Bronchial epithelial cell (primary cell): ENCODE data around the gene JPT1. TPM values are rescaled to one million over a fixed set of nuclear protein-coding genes. Genes with fewer than 3 reads are reported as not detected.
A peak's percentile ranks its signal among the peaks of the same experiment; 100 is the strongest.

Experiments
- DNase-seq: peaks from one replicate; pipeline ENCODE4 v3.0.0-alpha.2; 2010; ENCODE audit warnings: low read depth
- FAIRE-seq: peaks from 2 replicates; lab custom pipeline; 2011; peaks lifted over from hg19 to GRCh38; lab: Jason Lieb, UNC
- H3K27me3 ChIP-seq: 2 replicates; pipeline ENCODE4 v1.5.1; 2011; ENCODE audit warnings: low read length; ENCODE audit not compliant: control insufficient read depth, insufficient read depth
- H3K36me3 ChIP-seq: 2 replicates; pipeline ENCODE4 v1.5.1; 2011; ENCODE audit warnings: low read length; ENCODE audit not compliant: control insufficient read depth, insufficient read depth
- H3K4me3 ChIP-seq: 2 replicates; pipeline ENCODE4 v1.5.1; 2011; ENCODE audit warnings: mild to moderate bottlenecking, low read depth, low read length, control low read depth
- CTCF ChIP-seq: IDR thresholded peaks from 2 replicates; pipeline ENCODE4 v1.5.1; 2011; ENCODE audit warnings: mild to moderate bottlenecking, moderate library complexity, low read length, control low read depth, inconsistent platforms; ENCODE audit not compliant: insufficient read depth, severe bottlenecking
- total RNA-seq: library from RNA; depleted of rRNA; stranded (reverse); fragments of >200 nt; gene quantifications from 2 replicates; pipeline ENCODE4 v1.2.1, GENCODE V29; 2014

The JPT1 gene
- total RNA-seq, 1 donor from 2014 or later = 188 TPM

DNA sequence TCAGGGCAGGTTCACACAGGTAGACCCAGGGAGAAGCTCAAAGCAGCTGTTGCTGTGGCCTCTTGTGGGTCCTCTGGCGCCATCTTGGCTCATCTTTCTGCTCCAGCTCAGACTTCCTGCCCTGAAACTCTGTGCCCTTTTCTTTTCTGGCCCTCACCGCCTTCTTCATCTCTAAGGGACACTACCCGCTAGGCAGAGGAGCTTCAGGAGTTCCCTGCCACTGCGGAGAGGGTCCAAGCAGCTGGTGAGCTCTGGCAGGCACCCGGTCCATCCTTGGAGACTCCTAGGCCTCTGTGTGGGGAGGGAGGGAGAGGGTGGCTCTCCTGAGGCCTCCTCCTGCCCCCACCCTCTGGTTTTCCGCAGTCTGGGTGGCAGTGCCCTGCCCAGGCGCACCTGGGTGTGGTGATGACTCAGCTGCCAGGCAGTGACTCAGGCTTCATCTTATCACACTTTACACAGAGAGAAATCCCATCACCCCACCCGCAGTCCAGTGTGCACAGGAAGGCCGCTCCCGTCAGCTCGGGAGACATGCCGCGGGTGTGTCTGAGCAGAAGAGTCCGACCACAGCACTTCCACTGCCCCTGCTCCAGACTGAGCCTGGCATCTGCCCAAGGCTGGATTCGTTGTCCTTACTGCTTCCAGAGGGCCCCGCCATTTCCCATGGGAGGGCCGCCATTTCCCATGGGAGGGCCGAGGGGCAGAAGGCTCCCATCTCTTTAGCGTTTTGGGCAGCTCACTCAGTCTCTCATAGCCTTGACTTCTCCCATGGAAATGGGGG, 30.1 kb downstream of the JPT1 start:
- Histone ChIP-seq H3K27me3 (no peaks in the 10 kb centered on the region), H3K36me3 (no peaks in the 10 kb centered on the region), H3K4me3 (no peak overlapping the region)
- DNase-seq = peak; percentile 97
- TF ChIP-seq CTCF = no peak
- FAIRE-seq = peak; percentile 68

DNA sequence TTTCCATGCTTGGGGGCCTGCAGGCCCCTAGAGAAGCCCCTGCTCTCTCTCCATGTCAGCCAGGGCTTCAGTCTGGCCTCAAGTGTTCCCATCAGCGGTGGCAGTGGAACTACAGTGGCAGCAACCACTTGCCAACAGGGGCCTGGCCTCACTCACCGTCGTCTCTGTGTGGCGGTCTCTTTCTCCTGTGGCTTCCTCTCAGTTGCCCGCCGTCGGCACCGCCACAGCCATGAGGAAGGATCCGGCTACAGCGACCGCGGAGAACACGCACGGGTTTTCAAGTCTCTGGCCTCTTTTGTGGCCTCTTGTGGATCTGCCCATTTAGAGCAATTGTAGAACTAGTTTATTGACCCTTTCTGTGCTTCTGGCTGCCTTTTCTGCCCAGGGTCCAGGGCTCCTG, 36.0 kb downstream of the JPT1 start:
- FAIRE-seq (no peak), DNase-seq (no peak)
- Histone ChIP-seq H3K4me3 (no peak overlapping the region), H3K36me3 (no peaks in the 10 kb centered on the region), H3K27me3 (no peaks in the 10 kb centered on the region)
- TF ChIP-seq CTCF = no peak

- TF ChIP-seq CTCF = no peak
- DNase-seq = no peak
- H3K27me3 ChIP-seq = no peaks in the 10 kb centered on the region
- no peak for FAIRE-seq
- no peaks in the 10 kb centered on the region for H3K36me3 ChIP-seq
- H3K4me3 ChIP-seq = no peak overlapping the region
Measured at GRCh38 chr17:75116737-75117136, 37.6 kb downstream of the JPT1 start.

GRCh38 chr17:75115555-75115954, 38.8 kb downstream of the JPT1 start:
- no peak for TF ChIP-seq CTCF
- Histone ChIP-seq H3K4me3 (no peak overlapping the region), H3K36me3 (no peaks in the 10 kb centered on the region), H3K27me3 (no peaks in the 10 kb centered on the region)
- DNase-seq (no peak), FAIRE-seq (no peak)

GRCh38 chr17:75114552-75115314, 39.6 kb downstream of the JPT1 start:
- no peak for FAIRE-seq
- no peak for TF ChIP-seq CTCF
- H3K27me3 ChIP-seq = no peaks in the 10 kb centered on the region

More at GRCh38 chr17:75114552-75115314, 39.6 kb downstream of the JPT1 start:
- DNase-seq = no peak
- peak overlapping the region; percentile 35 for H3K4me3 ChIP-seq
- H3K36me3 ChIP-seq = no peaks in the 10 kb centered on the region
